ENCODE results near the gene CHD2.

The CHD2 gene

GRCh38 chr15:93076875-93077274 lies 176.8 kb downstream of the CHD2 start:
- no peaks in the 10 kb centered on the region for H3K9me2 ChIP-seq (ENCODE audit: low read depth, low read length)
- no peaks in the 10 kb centered on the region for H4K20me1 ChIP-seq (ENCODE audit: insufficient read depth, low read length)
- no peaks in the 10 kb centered on the region for H3K27me3 ChIP-seq (ENCODE audit: insufficient read depth, low read length)
- no peak overlapping the region for H2AFZ ChIP-seq (ENCODE audit: low read length)
- H3K27ac ChIP-seq (ENCODE audit: low read depth, low read length, poor library complexity, severe bottlenecking), result no peak overlapping the region
- no peaks in the 10 kb centered on the region for H3K9me3 ChIP-seq (ENCODE audit: low read length)
- H3K36me3 ChIP-seq (ENCODE audit: insufficient read depth, low read length), result no peaks in the 10 kb centered on the region
- TF ChIP-seq, protein P1, sequence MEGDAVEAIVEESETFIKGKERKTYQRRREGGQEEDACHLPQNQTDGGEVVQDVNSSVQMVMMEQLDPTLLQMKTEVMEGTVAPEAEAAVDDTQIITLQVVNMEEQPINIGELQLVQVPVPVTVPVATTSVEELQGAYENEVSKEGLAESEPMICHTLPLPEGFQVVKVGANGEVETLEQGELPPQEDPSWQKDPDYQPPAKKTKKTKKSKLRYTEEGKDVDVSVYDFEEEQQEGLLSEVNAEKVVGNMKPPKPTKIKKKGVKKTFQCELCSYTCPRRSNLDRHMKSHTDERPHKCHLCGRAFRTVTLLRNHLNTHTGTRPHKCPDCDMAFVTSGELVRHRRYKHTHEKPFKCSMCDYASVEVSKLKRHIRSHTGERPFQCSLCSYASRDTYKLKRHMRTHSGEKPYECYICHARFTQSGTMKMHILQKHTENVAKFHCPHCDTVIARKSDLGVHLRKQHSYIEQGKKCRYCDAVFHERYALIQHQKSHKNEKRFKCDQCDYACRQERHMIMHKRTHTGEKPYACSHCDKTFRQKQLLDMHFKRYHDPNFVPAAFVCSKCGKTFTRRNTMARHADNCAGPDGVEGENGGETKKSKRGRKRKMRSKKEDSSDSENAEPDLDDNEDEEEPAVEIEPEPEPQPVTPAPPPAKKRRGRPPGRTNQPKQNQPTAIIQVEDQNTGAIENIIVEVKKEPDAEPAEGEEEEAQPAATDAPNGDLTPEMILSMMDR (IDR thresholded peaks at IDR 0.05; ENCODE audit: low read length), result no peak
- no peak for TF ChIP-seq EZH2 (IDR thresholded peaks at IDR 0.05; ENCODE audit: borderline replicate concordance, low read length)
- no peaks in the 10 kb centered on the region for H3K4me1 ChIP-seq (ENCODE audit: insufficient read depth, low read length, severe bottlenecking)
- H3K79me2 ChIP-seq (ENCODE audit: insufficient read depth, low read length), result no peaks in the 10 kb centered on the region
- no peak overlapping the region for H3K4me2 ChIP-seq (ENCODE audit: low read length)
- no peaks in the 10 kb centered on the region for H3F3A ChIP-seq (ENCODE audit: insufficient read depth, low read length)
- no peak overlapping the region for H3K9ac ChIP-seq (ENCODE audit: low read length)
- H3K4me3 ChIP-seq (ENCODE audit: low read depth, low read length, poor library complexity, severe bottlenecking), result no peak overlapping the region

Data from OCI-LY1 (cell line).